Kidney epithelial cell (primary cell): ENCODE results near the gene MAGED1. TPM values are rescaled to one million over a fixed set of nuclear protein-coding genes. Genes with fewer than 3 reads are reported as not detected.

Source experiments
- DNase-seq: peaks from one replicate; pipeline ENCODE4 v3.0.0-alpha.2; 2010; ENCODE audit warnings: low read depth
- H3K27me3 ChIP-seq: 2 replicates; pipeline ENCODE4 v1.6.0; 2011; ENCODE audit warnings: low read length; ENCODE audit not compliant: control insufficient read depth, insufficient read depth
- H3K36me3 ChIP-seq: 2 replicates; pipeline ENCODE4 v1.5.1; 2011; ENCODE audit warnings: low read length; ENCODE audit not compliant: control insufficient read depth, insufficient read depth
- H3K4me3 ChIP-seq: 2 replicates; pipeline ENCODE4 v1.5.1; 2011; ENCODE audit warnings: low read depth, mild to moderate bottlenecking, control low read depth, low read length
- total RNA-seq: library from RNA; depleted of rRNA; stranded (reverse); fragments of >200 nt; gene quantifications from 2 replicates; pipeline ENCODE4 v1.2.3, GENCODE V29; 2015
- TF ChIP-seq, protein P1 (sequence below): IDR thresholded peaks from 2 replicates; pipeline ENCODE4 v1.5.1; 2011; ENCODE audit warnings: mild to moderate bottlenecking, moderate library complexity, low read length, control low read depth, inconsistent platforms; ENCODE audit not compliant: insufficient read depth, poor library complexity, severe bottlenecking

Gene MAGED1
- total RNA-seq, 1 donor from 2014 or later, result 71.8 TPM

DNA sequence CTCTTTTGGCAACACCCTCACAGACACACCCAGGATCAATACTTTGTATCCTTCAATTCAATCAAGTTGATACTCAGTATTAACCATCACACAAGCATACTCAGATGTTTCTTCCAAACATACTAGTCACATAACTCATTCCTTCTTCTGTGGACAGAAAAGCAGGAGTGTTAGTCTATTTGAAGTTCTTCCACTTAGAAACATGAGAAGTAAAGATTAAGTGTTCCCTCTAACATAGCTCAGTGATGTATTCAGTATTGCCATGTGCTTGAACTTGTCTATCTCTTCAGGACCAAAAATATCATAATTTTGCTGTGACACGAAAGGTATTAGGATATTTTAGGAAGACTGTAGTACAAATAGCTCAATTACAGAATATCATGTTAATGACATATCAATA lies 25.8 kb upstream of the MAGED1 start:
- Histone ChIP-seq H3K36me3 (no peaks in the 10 kb centered on the region), H3K27me3 (no peaks in the 10 kb centered on the region), H3K4me3 (no peak overlapping the region)
- TF ChIP-seq, protein P1, sequence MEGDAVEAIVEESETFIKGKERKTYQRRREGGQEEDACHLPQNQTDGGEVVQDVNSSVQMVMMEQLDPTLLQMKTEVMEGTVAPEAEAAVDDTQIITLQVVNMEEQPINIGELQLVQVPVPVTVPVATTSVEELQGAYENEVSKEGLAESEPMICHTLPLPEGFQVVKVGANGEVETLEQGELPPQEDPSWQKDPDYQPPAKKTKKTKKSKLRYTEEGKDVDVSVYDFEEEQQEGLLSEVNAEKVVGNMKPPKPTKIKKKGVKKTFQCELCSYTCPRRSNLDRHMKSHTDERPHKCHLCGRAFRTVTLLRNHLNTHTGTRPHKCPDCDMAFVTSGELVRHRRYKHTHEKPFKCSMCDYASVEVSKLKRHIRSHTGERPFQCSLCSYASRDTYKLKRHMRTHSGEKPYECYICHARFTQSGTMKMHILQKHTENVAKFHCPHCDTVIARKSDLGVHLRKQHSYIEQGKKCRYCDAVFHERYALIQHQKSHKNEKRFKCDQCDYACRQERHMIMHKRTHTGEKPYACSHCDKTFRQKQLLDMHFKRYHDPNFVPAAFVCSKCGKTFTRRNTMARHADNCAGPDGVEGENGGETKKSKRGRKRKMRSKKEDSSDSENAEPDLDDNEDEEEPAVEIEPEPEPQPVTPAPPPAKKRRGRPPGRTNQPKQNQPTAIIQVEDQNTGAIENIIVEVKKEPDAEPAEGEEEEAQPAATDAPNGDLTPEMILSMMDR, result no peak
- DNase-seq, result no peak

DNA sequence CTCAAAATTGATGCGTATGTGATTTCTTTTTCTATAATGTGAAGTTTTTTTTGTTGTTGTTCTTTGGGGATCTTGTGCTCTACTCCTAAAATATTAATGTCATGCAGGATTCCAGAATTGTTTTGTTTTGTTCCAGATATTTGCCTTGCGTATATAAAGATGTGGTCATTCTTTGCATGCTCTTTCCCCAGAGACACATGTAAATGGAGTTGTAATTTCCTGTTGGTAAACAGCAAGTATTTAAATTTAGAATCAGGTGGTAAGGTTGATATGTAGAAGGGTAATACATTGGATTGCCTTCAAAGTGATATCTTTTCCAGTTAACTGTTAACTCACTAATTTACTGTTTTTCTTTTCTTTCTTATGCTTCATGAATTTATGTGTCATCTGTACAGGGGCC lies 23.1 kb upstream of the MAGED1 start:
- no peak overlapping the region for H3K4me3 ChIP-seq
- TF ChIP-seq, protein P1, result no peak
- H3K27me3 ChIP-seq, result no peaks in the 10 kb centered on the region
- no peaks in the 10 kb centered on the region for H3K36me3 ChIP-seq
- DNase-seq, result no peak

DNA sequence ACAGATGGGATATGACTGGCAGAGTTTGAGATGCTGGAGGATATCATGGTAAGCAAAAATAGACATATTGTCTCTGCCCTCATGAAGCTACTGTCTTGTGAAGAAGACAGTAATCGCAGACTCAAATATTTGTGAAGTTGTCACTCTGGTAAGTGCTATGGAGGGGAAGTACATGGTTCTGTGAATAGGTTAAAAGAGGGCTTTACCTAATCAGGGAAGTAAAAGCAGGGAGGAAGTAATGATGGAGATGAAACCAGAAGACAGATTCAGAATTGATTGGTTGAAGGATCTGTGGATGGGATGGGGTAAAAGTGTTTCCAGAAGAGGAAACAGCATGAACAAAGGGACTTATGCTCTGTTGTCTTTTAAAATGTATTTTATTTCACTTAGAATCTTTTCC lies 19.3 kb upstream of the MAGED1 start:
- TF ChIP-seq, protein P1, result no peak
- DNase-seq, result no peak
- Histone ChIP-seq H3K4me3 (no peak overlapping the region), H3K27me3 (no peaks in the 10 kb centered on the region), H3K36me3 (no peaks in the 10 kb centered on the region)

DNA sequence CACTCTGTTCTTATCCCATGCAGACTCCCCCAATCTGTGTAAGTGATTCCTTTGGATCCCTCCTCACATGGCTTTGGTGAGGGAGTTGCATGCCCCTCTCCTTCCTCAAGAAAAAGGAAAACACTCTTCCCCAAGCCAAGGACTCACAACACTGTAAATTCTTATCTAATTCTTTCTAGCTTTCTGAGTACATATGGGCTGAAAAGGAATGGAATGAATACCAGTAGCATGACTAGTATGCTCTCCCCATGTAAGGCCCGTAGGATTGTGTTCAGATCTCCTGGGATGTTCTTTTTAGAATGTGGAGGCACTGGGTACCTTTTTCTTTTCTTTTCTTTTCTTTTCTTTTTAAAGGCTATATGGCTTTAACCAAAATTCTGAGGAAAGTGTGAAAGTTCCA lies 17.0 kb upstream of the MAGED1 start:
- no peak for DNase-seq
- no peaks in the 10 kb centered on the region for H3K27me3 ChIP-seq
- no peaks in the 10 kb centered on the region for H3K36me3 ChIP-seq
- TF ChIP-seq, protein P1, result no peak
- no peak overlapping the region for H3K4me3 ChIP-seq

DNA sequence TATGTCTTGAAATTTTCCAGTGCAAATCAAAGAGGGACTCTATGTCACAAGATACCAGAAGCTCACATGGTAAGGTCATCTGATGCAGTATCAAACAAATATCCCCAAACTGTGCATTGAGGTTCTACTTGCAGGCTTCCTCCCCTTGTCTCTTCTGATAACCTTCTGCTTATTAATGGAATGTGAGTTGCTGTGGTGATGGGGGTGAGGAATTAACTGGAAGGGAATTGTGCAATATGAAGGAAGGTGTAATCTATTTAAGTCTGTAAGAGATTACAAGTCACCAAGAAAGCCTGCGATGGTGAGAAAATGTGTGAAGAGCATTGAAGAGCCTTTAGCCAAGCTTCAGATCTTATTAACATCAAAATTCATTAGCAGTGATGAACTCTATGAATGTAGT lies 15.4 kb upstream of the MAGED1 start:
- H3K4me3 ChIP-seq, result no peak overlapping the region
- H3K27me3 ChIP-seq, result no peaks in the 10 kb centered on the region
- no peak for DNase-seq
- TF ChIP-seq, protein P1, result no peak
- H3K36me3 ChIP-seq, result no peaks in the 10 kb centered on the region

DNA sequence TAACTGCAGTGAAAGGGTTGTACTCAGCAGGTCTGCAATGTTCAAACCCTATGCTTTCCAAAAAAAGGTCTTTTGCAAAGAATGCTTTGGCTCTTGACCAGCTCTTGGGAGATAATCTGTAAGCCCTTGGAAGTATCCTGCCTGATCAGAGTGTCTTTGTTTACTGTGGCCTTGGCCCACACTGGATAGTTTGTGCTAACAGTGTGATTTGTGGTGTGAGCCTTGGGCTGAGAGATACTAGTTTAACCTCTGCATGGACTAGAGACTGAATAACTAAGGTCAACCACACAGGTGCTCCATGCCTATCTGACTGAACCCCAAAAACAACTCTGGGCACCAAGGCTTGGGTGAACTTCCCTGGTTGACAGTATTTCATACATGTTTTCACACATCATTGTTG lies 3.6 kb upstream of the MAGED1 start:
- H3K27me3 ChIP-seq, result no peaks in the 10 kb centered on the region
- TF ChIP-seq, protein P1, result no peak
- H3K36me3 ChIP-seq, result no peaks in the 10 kb centered on the region
- H3K4me3 ChIP-seq, result no peak overlapping the region
- DNase-seq, result no peak
